ENCODE measurements around the gene UMODL1.

UMODL1 gene

GRCh38 chr21:42153046-42153686, 82.0 kb downstream of the UMODL1 start:
- DNase-seq, result no peak

GRCh38 chr21:42153746-42154145, 82.6 kb downstream of the UMODL1 start:
- DNase-seq, result no peak

- DNase-seq, result no peak
These were observed 83.3 kb downstream of the UMODL1 start for GRCh38 chr21:42154237-42155044.

GRCh38 chr21:42155045-42155855, 84.1 kb downstream of the UMODL1 start:
- no peak for DNase-seq

- DNase-seq, result no peak
These were observed 85.8 kb downstream of the UMODL1 start for GRCh38 chr21:42156690-42157605.

- no peak for DNase-seq
These were observed 86.6 kb downstream of the UMODL1 start for GRCh38 chr21:42157606-42158310.

- no peak for DNase-seq
These were observed 87.7 kb downstream of the UMODL1 start for GRCh38 chr21:42158846-42159245.

- DNase-seq, result no peak
These were observed 88.5 kb downstream of the UMODL1 start for GRCh38 chr21:42159560-42160110.

- peak in 1 of 4 experiments; percentile 18 for DNase-seq
These were observed 89.1 kb downstream of the UMODL1 start for GRCh38 chr21:42160111-42160721.

- no peak for DNase-seq
These were observed 89.6 kb downstream of the UMODL1 start for GRCh38 chr21:42160765-42161164.

- DNase-seq, result no peak
These were observed 90.4 kb downstream of the UMODL1 start for GRCh38 chr21:42161401-42161955.

GRCh38 chr21:42161956-42162681, 91.0 kb downstream of the UMODL1 start:
- DNase-seq, result no peak

- DNase-seq, result no peak
These were observed 91.9 kb downstream of the UMODL1 start for GRCh38 chr21:42162831-42163510.

GRCh38 chr21:42163511-42163863, 92.4 kb downstream of the UMODL1 start:
- no peak for DNase-seq

GRCh38 chr21:42164064-42164789, 93.1 kb downstream of the UMODL1 start:
- no peak for DNase-seq

- no peak for DNase-seq
These were observed 93.7 kb downstream of the UMODL1 start for GRCh38 chr21:42164818-42165217.

- no peak for DNase-seq
These were observed 94.8 kb downstream of the UMODL1 start for GRCh38 chr21:42165901-42166300.

GRCh38 chr21:42169758-42170157, 98.6 kb downstream of the UMODL1 start:
- no peak for DNase-seq

All from activated naive CD4-positive, alpha-beta T cell (primary cell).